CD14-positive monocyte (primary cell): Measurements from ENCODE around the gene TRIM34. TPM values are rescaled to one million over a fixed set of nuclear protein-coding genes. Genes with fewer than 3 reads are reported as not detected.
A peak's percentile ranks its signal among the peaks of the same experiment; 100 is the strongest.

ENCODE experiments used
- DNase-seq, 3 donors: peaks; one replicate each; pipeline ENCODE4 v3.0.0-alpha.2; 2011 to 2022
- H2AFZ ChIP-seq: 2 replicates; pipeline ENCODE4 v1.6.0; 2012; ENCODE audit warnings: mild to moderate bottlenecking, low read depth, low read length, inconsistent platforms; ENCODE audit not compliant: insufficient read depth, poor library complexity, severe bottlenecking
- H3K27ac ChIP-seq, 2 donors: 1 replicate in 1 of 2; 2 replicates in 1 of 2; pipeline ENCODE4 v1.5.1; 2012 to 2013; ENCODE audit warnings: low read length in 2 of 2, control low read depth in 1 of 2, inconsistent platforms in 1 of 2, low read depth in 1 of 2, mild to moderate bottlenecking in 1 of 2
- H3K27me3 ChIP-seq, 2 donors: one replicate each; pipeline versions ENCODE4 v1.6.0 to v1.6.1; 2011 to 2013; ENCODE audit warnings: low read length in 2 of 2; ENCODE audit not compliant: control insufficient read depth in 2 of 2, insufficient read depth in 2 of 2
- H3K36me3 ChIP-seq, 2 donors: replicated peaks in 1 of 2; 1 replicate in 1 of 2; 2 replicates in 1 of 2; pipeline versions ENCODE4 v1.5.1 to v1.6.1; 2012 to 2013; ENCODE audit warnings: low read length in 2 of 2, control low read depth in 1 of 2, inconsistent platforms in 1 of 2, mild to moderate bottlenecking in 1 of 2; ENCODE audit not compliant: insufficient read depth in 2 of 2, control insufficient read depth in 1 of 2
- H3K4me1 ChIP-seq, 2 donors: 1 replicate in 1 of 2; 2 replicates in 1 of 2; pipeline versions ENCODE4 v1.5.1 to v1.6.1; 2012 to 2013; ENCODE audit warnings: low read length in 2 of 2, control low read depth in 1 of 2, inconsistent platforms in 1 of 2, mild to moderate bottlenecking in 1 of 2, moderate library complexity in 1 of 2; ENCODE audit not compliant: insufficient read depth in 2 of 2, control insufficient read depth in 1 of 2
- H3K4me2 ChIP-seq: replicated peaks from 2 replicates; pipeline ENCODE3; 2012; ENCODE audit warnings: low read length, moderate library complexity, mild to moderate bottlenecking; ENCODE audit not compliant: poor library complexity, severe bottlenecking; ENCODE audit errors: extremely low read depth
- H3K4me3 ChIP-seq, 3 experiments: fragments of 200-600 bp in 1 of 3; sonication (generic) in 1 of 3; replicated peaks in 1 of 3; 1 replicate in 2 of 3; 2 replicates in 1 of 3; pipeline ENCODE4 v1.5.1; 2011 to 2013; ENCODE audit warnings: low read length in 3 of 3, mild to moderate bottlenecking in 3 of 3, control low read depth in 2 of 3, low read depth in 2 of 3, inconsistent platforms in 1 of 3, moderate library complexity in 1 of 3
- H3K79me2 ChIP-seq: 2 replicates; pipeline ENCODE4 v1.6.0; 2012; ENCODE audit warnings: mild to moderate bottlenecking, control low read depth, inconsistent platforms, low read length, moderate library complexity; ENCODE audit not compliant: insufficient read depth
- H3K9ac ChIP-seq: 2 replicates; pipeline ENCODE4 v1.6.0; 2017; ENCODE audit warnings: low read length, mild to moderate bottlenecking; ENCODE audit not compliant: insufficient read depth, poor library complexity, severe bottlenecking
- H3K9me3 ChIP-seq, 2 donors: replicated peaks in 1 of 2; 1 replicate in 1 of 2; 2 replicates in 1 of 2; pipeline versions ENCODE4 v1.5.1 to v1.6.1; 2012 to 2013; ENCODE audit warnings: low read length in 2 of 2, control low read depth in 1 of 2; ENCODE audit not compliant: control insufficient read depth in 1 of 2, insufficient read depth in 1 of 2
- H4K20me1 ChIP-seq: 2 replicates; pipeline ENCODE4 v1.6.0; 2012; ENCODE audit warnings: mild to moderate bottlenecking, low read length, control low read depth, moderate library complexity; ENCODE audit not compliant: insufficient read depth
- H3K27ac Mint-ChIP-seq, 7 donors: one replicate each; pipeline ENCODE4 v1.8.0; 2020; ENCODE audit warnings: mild to moderate bottlenecking in 7 of 7, mixed read lengths in 7 of 7, moderate library complexity in 6 of 7, inconsistent platforms in 2 of 7
- H3K27me3 Mint-ChIP-seq, 3 donors: one replicate each; pipeline ENCODE4 v1.8.0; 2021 to 2022; ENCODE audit warnings: low read depth in 3 of 3, mild to moderate bottlenecking in 3 of 3, mixed read lengths in 3 of 3, moderate library complexity in 3 of 3, inconsistent platforms in 1 of 3
- H3K36me3 Mint-ChIP-seq, 2 donors: one replicate each; pipeline ENCODE4 v1.8.0; 2020; ENCODE audit warnings: mixed read lengths in 2 of 2, inconsistent platforms in 1 of 2, mild to moderate bottlenecking in 1 of 2
- H3K4me1 Mint-ChIP-seq: one replicate; pipeline ENCODE4 v1.8.0; 2020; ENCODE audit warnings: mild to moderate bottlenecking, mixed read lengths
- H3K4me3 Mint-ChIP-seq, 2 donors: one replicate each; pipeline ENCODE4 v1.8.0; 2020; ENCODE audit warnings: mild to moderate bottlenecking in 2 of 2, mixed read lengths in 2 of 2, moderate library complexity in 1 of 2
- H3K9me3 Mint-ChIP-seq, 7 donors: one replicate each; pipeline ENCODE4 v1.8.0; 2020 to 2022; ENCODE audit warnings: mixed read lengths in 7 of 7, mild to moderate bottlenecking in 6 of 7, moderate library complexity in 6 of 7, inconsistent platforms in 2 of 7
- CTCF ChIP-seq: fragments of 200-600 bp; IDR thresholded peaks from one replicate; pipeline ENCODE4 v1.8.0; 2022; ENCODE audit warnings: antibody characterized with exemption, mild to moderate bottlenecking
- WGBS: methylation state at CpG from one replicate; pipeline ENCODE4 v1.1.5; 2013; ENCODE audit warnings: missing lambda C conversion rate; ENCODE audit not compliant: insufficient coverage; 5-methylcytosine and 5-hydroxymethylcytosine counted together
- intact Hi-C, 2 donors: fragments of 100-400 bp; cut with micrococcal nuclease; formaldehyde crosslinking; loops; one replicate each; pipeline versions ENCODE4 v1.15.0 to v1.15.1; 2023
- polyA plus RNA-seq, 3 donors: library from polyadenylated mRNA; depleted of rRNA in 1 of 3; unstranded in 2 of 3; stranded (reverse) in 1 of 3; fragments of 300-500 nt in 2 of 3; fragments of >200 nt in 1 of 3; fragmentation: Illumina TruSeq in 2 of 3; gene quantifications; 1 replicate in 2 of 3; 2 replicates in 1 of 3; pipeline ENCODE4 v1.2.3, GENCODE V29; 2012 to 2021

The TRIM34 gene
- polyA plus RNA-seq, 3 donors, result 21.9 to 25.7 (median 23.5) TPM

GRCh38 chr11:5603326-5603725 is 21.5 kb upstream of the TRIM34 start:
- Histone ChIP-seq H4K20me1 (no peaks in the 10 kb centered on the region), H3K9ac (no peak overlapping the region), H3K9me3 (no peaks in the 10 kb centered on the region), H3K27ac (no peak overlapping the region), H3K79me2 (no peaks in the 10 kb centered on the region), H2AFZ (no peak overlapping the region), H3K4me2 (no peak overlapping the region), H3K27me3 (no peaks in the 10 kb centered on the region), H3K4me1 (no peaks in the 10 kb centered on the region), H3K4me3 (no peak overlapping the region), H3K36me3 (no peaks in the 10 kb centered on the region)
- no peaks in the 10 kb centered on the region for H3K9me3 Mint-ChIP-seq
- intact Hi-C loops, result loop anchor here in 1 of 2 donors (10.0 kb wide), 1 partner anchor 201 kb away; the partner anchor contains the start of gene OR52N2
- TF ChIP-seq CTCF, result no peak
- H3K4me3 Mint-ChIP-seq, result no peak overlapping the region
- 98% methylated on average over 8 of the region's 8 CpGs for WGBS
- peaks cover 3% of the 10 kb centered on the region in 2 donors for H3K36me3 Mint-ChIP-seq
- DNase-seq, result no peak
- H3K27ac Mint-ChIP-seq, result peak overlapping the region in 1 of 7 donors; percentile 67
- peaks cover 2% of the 10 kb centered on the region for H3K4me1 Mint-ChIP-seq
- H3K27me3 Mint-ChIP-seq, result peaks cover 0 to 2% (median 0%) of the 10 kb centered on the region in 3 donors

- no peak overlapping the region for H3K4me3 Mint-ChIP-seq
- Histone ChIP-seq H3K36me3 (no peaks in the 10 kb centered on the region), H3K9me3 (no peaks in the 10 kb centered on the region), H3K4me1 (no peaks in the 10 kb centered on the region), H3K79me2 (no peaks in the 10 kb centered on the region), H4K20me1 (no peaks in the 10 kb centered on the region), H2AFZ (no peak overlapping the region), H3K4me3 (no peak overlapping the region), H3K27ac (no peak overlapping the region), H3K4me2 (no peak overlapping the region), H3K27me3 (no peaks in the 10 kb centered on the region), H3K9ac (no peak overlapping the region)
- H3K27ac Mint-ChIP-seq, result peak overlapping the region in 1 of 7 donors; percentile 28
- no peak for DNase-seq
- peaks cover 0 to 2% (median 0%) of the 10 kb centered on the region in 3 donors for H3K27me3 Mint-ChIP-seq
- H3K36me3 Mint-ChIP-seq, result peaks cover 3% of the 10 kb centered on the region in 2 donors
- WGBS, result 100% methylated on average over 1 of the region's 4 CpGs
- H3K4me1 Mint-ChIP-seq, result no peaks in the 10 kb centered on the region
- intact Hi-C loops, result loop anchor here in 1 of 2 donors (10.0 kb wide), 1 partner anchor 200 kb away; the partner anchor contains the start of gene OR52N2
- TF ChIP-seq CTCF, result no peak
- no peaks in the 10 kb centered on the region for H3K9me3 Mint-ChIP-seq
Observed at GRCh38 chr11:5604896-5605295, 19.9 kb upstream of the TRIM34 start.
